Ishikawa (cell line): Measurements from ENCODE around the gene GALNT8.

Source experiments
- CEBPB ChIP-seq: IDR thresholded peaks from 2 replicates; pipeline ENCODE4 v1.6.1; 2012
- CREB1 ChIP-seq: IDR thresholded peaks from 2 replicates; pipeline ENCODE4 v1.6.1; 2012; ENCODE audit warnings: low read depth
- EP300 ChIP-seq: IDR thresholded peaks from 2 replicates; pipeline ENCODE4 v1.6.1; 2012; ENCODE audit warnings: borderline replicate concordance
- FOXM1 ChIP-seq: IDR thresholded peaks from 2 replicates; pipeline ENCODE4 v1.6.1; 2012; ENCODE audit warnings: low read depth, borderline replicate concordance
- NFIC ChIP-seq: IDR thresholded peaks from 2 replicates; pipeline ENCODE4 v1.6.1; 2012
- RAD21 ChIP-seq: IDR thresholded peaks from 2 replicates; pipeline ENCODE4 v1.6.1; 2012; ENCODE audit warnings: low read depth
- TAF1 ChIP-seq: IDR thresholded peaks from 2 replicates; pipeline ENCODE4 v1.6.1; 2012; ENCODE audit warnings: low read depth, mild to moderate bottlenecking
- TCF12 ChIP-seq: IDR thresholded peaks from 2 replicates; pipeline ENCODE4 v1.6.1; 2012; ENCODE audit warnings: low read depth
- TEAD4 ChIP-seq: IDR thresholded peaks from 2 replicates; pipeline ENCODE4 v1.6.1; 2012
- YY1 ChIP-seq: IDR thresholded peaks from 2 replicates; pipeline ENCODE4 v1.6.1; 2012; ENCODE audit warnings: low read depth
- TF ChIP-seq, protein P1 (sequence below): IDR thresholded peaks from 2 replicates; pipeline ENCODE4 v1.6.1; 2012
- TF ChIP-seq, protein P2 (sequence below): IDR thresholded peaks from 2 replicates; pipeline ENCODE4 v1.6.1; 2012; ENCODE audit warnings: low read depth, mild to moderate bottlenecking
- TF ChIP-seq, protein P3 (sequence below): IDR thresholded peaks from 2 replicates; pipeline ENCODE4 v1.6.1; 2012

DNA sequence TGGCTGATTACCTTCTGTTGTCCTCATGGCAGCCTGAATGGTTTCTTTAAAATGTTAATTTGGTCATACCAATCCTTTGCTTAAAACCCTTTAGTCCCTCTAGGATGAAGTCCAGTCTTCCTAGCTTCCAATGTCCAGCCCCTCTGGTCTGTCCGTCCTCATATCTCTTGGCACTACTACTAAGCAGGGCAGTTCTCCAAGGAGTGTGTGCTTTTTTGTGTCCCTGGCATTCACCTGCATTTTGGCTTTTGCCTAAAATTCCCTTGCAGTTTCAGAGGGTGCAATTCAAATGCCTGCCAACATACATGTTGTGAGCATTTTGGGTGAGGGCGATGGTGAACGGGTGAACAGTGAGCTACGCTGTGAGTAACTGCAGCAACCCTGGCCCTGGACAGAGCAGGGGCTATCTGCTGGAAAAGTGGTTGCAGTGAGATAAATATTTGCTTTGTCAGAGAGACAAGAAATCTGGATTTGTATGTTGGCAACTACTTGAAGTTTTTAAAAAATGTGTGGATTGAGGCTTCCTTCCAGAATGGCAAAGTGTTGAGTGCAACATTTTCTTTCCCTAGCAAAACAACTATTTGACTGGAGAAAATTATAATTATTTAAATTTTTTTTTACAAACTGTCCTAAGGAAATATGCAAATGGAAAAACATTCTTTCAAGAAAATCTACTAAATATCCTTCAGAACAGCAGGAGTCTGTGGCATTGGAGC lies 14.6 kb downstream of the GALNT8 start:
- no peak for TF ChIP-seq CREB1
- TF ChIP-seq CEBPB = no peak
- TF ChIP-seq TCF12 = no peak
- TF ChIP-seq, protein P1, sequence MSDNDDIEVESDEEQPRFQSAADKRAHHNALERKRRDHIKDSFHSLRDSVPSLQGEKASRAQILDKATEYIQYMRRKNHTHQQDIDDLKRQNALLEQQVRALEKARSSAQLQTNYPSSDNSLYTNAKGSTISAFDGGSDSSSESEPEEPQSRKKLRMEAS = no peak
- TF ChIP-seq TEAD4 = no peak
- TF ChIP-seq, protein P2, sequence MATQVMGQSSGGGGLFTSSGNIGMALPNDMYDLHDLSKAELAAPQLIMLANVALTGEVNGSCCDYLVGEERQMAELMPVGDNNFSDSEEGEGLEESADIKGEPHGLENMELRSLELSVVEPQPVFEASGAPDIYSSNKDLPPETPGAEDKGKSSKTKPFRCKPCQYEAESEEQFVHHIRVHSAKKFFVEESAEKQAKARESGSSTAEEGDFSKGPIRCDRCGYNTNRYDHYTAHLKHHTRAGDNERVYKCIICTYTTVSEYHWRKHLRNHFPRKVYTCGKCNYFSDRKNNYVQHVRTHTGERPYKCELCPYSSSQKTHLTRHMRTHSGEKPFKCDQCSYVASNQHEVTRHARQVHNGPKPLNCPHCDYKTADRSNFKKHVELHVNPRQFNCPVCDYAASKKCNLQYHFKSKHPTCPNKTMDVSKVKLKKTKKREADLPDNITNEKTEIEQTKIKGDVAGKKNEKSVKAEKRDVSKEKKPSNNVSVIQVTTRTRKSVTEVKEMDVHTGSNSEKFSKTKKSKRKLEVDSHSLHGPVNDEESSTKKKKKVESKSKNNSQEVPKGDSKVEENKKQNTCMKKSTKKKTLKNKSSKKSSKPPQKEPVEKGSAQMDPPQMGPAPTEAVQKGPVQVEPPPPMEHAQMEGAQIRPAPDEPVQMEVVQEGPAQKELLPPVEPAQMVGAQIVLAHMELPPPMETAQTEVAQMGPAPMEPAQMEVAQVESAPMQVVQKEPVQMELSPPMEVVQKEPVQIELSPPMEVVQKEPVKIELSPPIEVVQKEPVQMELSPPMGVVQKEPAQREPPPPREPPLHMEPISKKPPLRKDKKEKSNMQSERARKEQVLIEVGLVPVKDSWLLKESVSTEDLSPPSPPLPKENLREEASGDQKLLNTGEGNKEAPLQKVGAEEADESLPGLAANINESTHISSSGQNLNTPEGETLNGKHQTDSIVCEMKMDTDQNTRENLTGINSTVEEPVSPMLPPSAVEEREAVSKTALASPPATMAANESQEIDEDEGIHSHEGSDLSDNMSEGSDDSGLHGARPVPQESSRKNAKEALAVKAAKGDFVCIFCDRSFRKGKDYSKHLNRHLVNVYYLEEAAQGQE = no peak
- no peak for TF ChIP-seq EP300
- TF ChIP-seq, protein P3, sequence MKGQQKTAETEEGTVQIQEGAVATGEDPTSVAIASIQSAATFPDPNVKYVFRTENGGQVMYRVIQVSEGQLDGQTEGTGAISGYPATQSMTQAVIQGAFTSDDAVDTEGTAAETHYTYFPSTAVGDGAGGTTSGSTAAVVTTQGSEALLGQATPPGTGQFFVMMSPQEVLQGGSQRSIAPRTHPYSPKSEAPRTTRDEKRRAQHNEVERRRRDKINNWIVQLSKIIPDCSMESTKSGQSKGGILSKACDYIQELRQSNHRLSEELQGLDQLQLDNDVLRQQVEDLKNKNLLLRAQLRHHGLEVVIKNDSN = no peak
- no peak for TF ChIP-seq TAF1
- no peak for TF ChIP-seq YY1
- TF ChIP-seq FOXM1 = no peak
- TF ChIP-seq RAD21 = no peak
- TF ChIP-seq NFIC = no peak
